ENCODE measurements around the gene TPRA1.

DNA sequence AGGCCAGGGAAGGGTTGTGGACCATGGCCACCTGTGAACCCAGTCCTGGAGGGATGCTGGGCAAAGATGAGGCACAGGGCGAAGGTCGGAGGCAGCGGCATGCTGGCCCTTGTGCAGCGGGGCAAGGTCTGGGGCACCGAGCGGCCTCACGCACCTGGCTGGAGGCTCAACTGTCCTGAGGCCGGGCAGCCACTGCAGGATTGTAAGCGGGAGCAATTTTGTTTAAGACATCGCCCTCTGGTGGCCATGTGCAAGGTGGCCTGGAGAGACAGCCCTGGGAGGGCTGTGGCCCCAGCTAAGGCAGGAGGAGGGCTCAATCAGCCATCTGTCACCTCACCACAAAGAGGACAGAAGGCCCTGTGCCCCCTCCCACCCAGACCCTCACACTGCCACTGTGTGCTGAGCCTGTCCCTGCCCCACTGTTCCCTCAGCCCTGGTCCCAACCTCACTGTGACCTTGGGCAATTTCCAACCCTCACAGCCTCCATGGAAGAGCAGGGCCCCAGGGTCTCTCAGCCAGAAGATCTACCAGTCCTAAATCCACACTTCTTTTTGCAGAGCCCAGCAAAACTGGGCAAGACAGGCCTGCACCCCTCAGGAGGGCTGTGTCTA lies 46.2 kb downstream of the TPRA1 start:
- TF ChIP-seq CTCF (IDR thresholded peaks at IDR 0.05), result peak; percentile 86
- no peak for TF ChIP-seq EZH2 (IDR thresholded peaks at IDR 0.05)

Data from neural progenitor cell (in vitro differentiated cells).